HL-60 (cell line): Measurements from ENCODE around the gene PNPLA2.

Source experiments
- POLR2AphosphoS5 ChIP-seq: IDR thresholded peaks from 2 replicates; pipeline ENCODE4 v1.6.1; 2012; ENCODE audit warnings: low read depth
- REST ChIP-seq: IDR thresholded peaks from 2 replicates; pipeline ENCODE4 v1.6.1; 2012; ENCODE audit warnings: low read depth; ENCODE audit not compliant: insufficient replicate concordance
- SPI1 ChIP-seq: IDR thresholded peaks from 2 replicates; pipeline ENCODE4 v1.6.1; 2012; ENCODE audit warnings: low read depth, mild to moderate bottlenecking, borderline replicate concordance
- TF ChIP-seq, protein P1 (sequence below): IDR thresholded peaks from one replicate; pipeline ENCODE4 v1.5.1; 2011; ENCODE audit warnings: low read length, control low read depth, inconsistent platforms; ENCODE audit not compliant: insufficient read depth

- TF ChIP-seq, protein P1, sequence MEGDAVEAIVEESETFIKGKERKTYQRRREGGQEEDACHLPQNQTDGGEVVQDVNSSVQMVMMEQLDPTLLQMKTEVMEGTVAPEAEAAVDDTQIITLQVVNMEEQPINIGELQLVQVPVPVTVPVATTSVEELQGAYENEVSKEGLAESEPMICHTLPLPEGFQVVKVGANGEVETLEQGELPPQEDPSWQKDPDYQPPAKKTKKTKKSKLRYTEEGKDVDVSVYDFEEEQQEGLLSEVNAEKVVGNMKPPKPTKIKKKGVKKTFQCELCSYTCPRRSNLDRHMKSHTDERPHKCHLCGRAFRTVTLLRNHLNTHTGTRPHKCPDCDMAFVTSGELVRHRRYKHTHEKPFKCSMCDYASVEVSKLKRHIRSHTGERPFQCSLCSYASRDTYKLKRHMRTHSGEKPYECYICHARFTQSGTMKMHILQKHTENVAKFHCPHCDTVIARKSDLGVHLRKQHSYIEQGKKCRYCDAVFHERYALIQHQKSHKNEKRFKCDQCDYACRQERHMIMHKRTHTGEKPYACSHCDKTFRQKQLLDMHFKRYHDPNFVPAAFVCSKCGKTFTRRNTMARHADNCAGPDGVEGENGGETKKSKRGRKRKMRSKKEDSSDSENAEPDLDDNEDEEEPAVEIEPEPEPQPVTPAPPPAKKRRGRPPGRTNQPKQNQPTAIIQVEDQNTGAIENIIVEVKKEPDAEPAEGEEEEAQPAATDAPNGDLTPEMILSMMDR: no peak
- TF ChIP-seq SPI1 (no peak), REST (no peak), POLR2AphosphoS5 (no peak)
Measured at GRCh38 chr11:873706-874105, 55.0 kb downstream of the PNPLA2 start.
